ENCODE measurements around the gene EDEM3.
"Not testable (repeated sequence)": the region's sequence is repeated elsewhere in the genome, so short reads cannot be mapped to it uniquely, and the experiment has no call there.

The EDEM3 gene

DNA sequence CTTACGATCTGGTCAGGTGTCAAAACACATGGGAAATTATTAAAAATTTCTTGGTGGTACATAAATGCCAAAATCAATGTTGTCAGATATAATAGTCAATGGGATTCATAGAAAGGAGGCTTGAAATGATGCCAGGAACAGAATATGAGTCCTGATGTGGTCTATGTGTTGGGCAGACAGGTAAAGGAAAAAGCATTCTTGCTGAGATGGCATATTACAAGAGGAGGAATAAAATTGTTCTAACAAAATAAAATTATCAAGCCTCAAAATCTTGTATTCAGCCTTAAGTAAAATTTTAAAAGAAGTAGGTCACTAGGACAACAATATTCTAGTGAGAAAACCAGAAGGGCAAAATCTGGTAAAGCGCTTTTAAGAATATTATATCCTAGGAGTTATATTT lies 30.9 kb upstream of the EDEM3 start:
- TF ChIP-seq, protein P1, sequence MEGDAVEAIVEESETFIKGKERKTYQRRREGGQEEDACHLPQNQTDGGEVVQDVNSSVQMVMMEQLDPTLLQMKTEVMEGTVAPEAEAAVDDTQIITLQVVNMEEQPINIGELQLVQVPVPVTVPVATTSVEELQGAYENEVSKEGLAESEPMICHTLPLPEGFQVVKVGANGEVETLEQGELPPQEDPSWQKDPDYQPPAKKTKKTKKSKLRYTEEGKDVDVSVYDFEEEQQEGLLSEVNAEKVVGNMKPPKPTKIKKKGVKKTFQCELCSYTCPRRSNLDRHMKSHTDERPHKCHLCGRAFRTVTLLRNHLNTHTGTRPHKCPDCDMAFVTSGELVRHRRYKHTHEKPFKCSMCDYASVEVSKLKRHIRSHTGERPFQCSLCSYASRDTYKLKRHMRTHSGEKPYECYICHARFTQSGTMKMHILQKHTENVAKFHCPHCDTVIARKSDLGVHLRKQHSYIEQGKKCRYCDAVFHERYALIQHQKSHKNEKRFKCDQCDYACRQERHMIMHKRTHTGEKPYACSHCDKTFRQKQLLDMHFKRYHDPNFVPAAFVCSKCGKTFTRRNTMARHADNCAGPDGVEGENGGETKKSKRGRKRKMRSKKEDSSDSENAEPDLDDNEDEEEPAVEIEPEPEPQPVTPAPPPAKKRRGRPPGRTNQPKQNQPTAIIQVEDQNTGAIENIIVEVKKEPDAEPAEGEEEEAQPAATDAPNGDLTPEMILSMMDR (IDR thresholded peaks at IDR 0.05; ENCODE audit: control extremely low read depth, extremely low read depth, low read depth, missing control alignments): no peak
- CTCF ChIA-PET: interaction anchor here (1.5 kb wide), 3 partner anchors 9 to 16 kb away, joined by 3 read pairs; no protein-coding TSS in a partner anchor
- DNase-seq (ENCODE audit: extremely low spot score): no peak
- POLR2A ChIA-PET: no interaction called here

- POLR2A ChIA-PET; DNase-seq (ENCODE audit: extremely low spot score); CTCF ChIA-PET: not testable (repeated sequence)
Measured at GRCh38 chr1:184783723-184784122, 29.1 kb upstream of the EDEM3 start.

GRCh38 chr1:184781941-184782340 lies 27.3 kb upstream of the EDEM3 start:
- TF ChIP-seq, protein P1 (IDR thresholded peaks at IDR 0.05; ENCODE audit: control extremely low read depth, extremely low read depth, low read depth, missing control alignments): no peak

GRCh38 chr1:184775885-184776284 lies 21.2 kb upstream of the EDEM3 start:
- TF ChIP-seq, protein P1 (IDR thresholded peaks at IDR 0.05; ENCODE audit: control extremely low read depth, extremely low read depth, low read depth, missing control alignments): no peak
- no peak for DNase-seq (ENCODE audit: extremely low spot score)
- CTCF ChIA-PET: interaction anchor here (0.6 to 1.4 kb wide), 3 partner anchors 10 to 207 kb away, joined by 3 read pairs; no protein-coding TSS in a partner anchor
- POLR2A ChIA-PET: no interaction called here

More at GRCh38 chr1:184781941-184782340, 27.3 kb upstream of the EDEM3 start:
- ChIA-PET CTCF (interaction anchor here (1.0 to 1.6 kb wide), 4 partner anchors 23 to 200 kb away, joined by 3 to 4 read pairs (median 3); no protein-coding TSS in a partner anchor), POLR2A (no interaction called here)
- DNase-seq (ENCODE audit: extremely low spot score): no peak

GRCh38 chr1:184775329-184775728 lies 20.7 kb upstream of the EDEM3 start:
- ChIA-PET CTCF (interaction anchor here (0.6 to 1.4 kb wide), 2 partner anchors 10 to 207 kb away, joined by 3 read pairs; no protein-coding TSS in a partner anchor), POLR2A (no interaction called here)
- TF ChIP-seq, protein P1 (IDR thresholded peaks at IDR 0.05; ENCODE audit: control extremely low read depth, extremely low read depth, low read depth, missing control alignments): no peak
- no peak for DNase-seq (ENCODE audit: extremely low spot score)

DNA sequence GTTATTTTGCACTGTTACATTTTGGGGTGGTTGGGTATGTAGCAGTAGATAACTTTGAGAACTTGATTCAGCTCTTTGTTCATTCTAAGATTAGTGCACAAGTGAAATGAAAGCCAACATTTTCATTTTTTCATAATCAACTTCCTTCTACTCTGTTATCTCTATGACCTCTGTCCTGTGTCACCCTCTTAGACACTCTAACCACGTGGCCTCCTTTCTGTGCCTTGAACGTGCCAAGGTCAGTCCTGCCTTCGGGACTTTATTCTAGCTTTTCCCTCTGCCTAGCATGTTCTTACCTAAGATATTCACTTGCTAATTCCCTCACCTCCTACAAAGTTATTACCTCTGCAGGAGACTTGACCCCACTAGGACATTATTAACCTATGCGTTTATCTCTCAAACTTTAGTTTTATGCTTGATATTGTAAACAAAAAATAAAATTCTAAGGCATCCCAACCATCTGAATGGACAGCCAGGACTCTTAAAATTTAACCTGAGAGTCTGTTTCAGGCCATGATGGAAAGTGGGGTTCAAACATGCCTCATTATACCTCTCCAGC lies 19.2 kb upstream of the EDEM3 start:
- CTCF ChIA-PET: interaction anchor here (0.8 to 1.3 kb wide), 4 partner anchors 9 to 396 kb away, joined by 3 to 4 read pairs (median 4); no protein-coding TSS in a partner anchor
- POLR2A ChIA-PET: no interaction called here
- no peak for DNase-seq (ENCODE audit: extremely low spot score)
- TF ChIP-seq, protein P1 (IDR thresholded peaks at IDR 0.05; ENCODE audit: control extremely low read depth, extremely low read depth, low read depth, missing control alignments): no peak

- DNase-seq (ENCODE audit: extremely low spot score): no peak
- ChIA-PET POLR2A (no interaction called here), CTCF (interaction anchor here (1.1 kb wide), 1 partner anchor 12 kb away, joined by 3 read pairs; no protein-coding TSS in a partner anchor)
- TF ChIP-seq, protein P1 (IDR thresholded peaks at IDR 0.05; ENCODE audit: control extremely low read depth, extremely low read depth, low read depth, missing control alignments): no peak
Measured at GRCh38 chr1:184771190-184771691, 16.6 kb upstream of the EDEM3 start.

Data from GM10248 (cell line).